HepG2 (cell line): ENCODE data around the gene CACNA2D1.

ENCODE experiments used
- MED1 ChIP-seq: sonication (generic); formaldehyde crosslinking; IDR thresholded peaks from 2 replicates; pipeline ENCODE4 v1.4.0; 2020; ENCODE audit warnings: missing genetic modification reagents
- POLR2A ChIP-seq, 2 experiments: IDR thresholded peaks; 2 replicates each; pipeline ENCODE4 v1.6.1; 2011; ENCODE audit warnings: low read depth in 2 of 2, low read length in 2 of 2, mild to moderate bottlenecking in 1 of 2, moderate library complexity in 1 of 2; ENCODE audit not compliant: insufficient read depth in 1 of 2
- RAD21 ChIP-seq: fragments of 450-650 bp; formaldehyde crosslinking; IDR thresholded peaks from 2 replicates; pipeline ENCODE4 v1.5.0; 2020; ENCODE audit warnings: mild to moderate bottlenecking
- SMC3 ChIP-seq: IDR thresholded peaks from 2 replicates; pipeline ENCODE4 v1.6.1; 2011; ENCODE audit warnings: low read length, improper control_type of control experiment
- ZFYVE20 ChIP-seq: sonication (generic); formaldehyde crosslinking; IDR thresholded peaks from 2 replicates; pipeline ENCODE4 v1.8.0; 2023; ENCODE audit warnings: low read depth, mild to moderate bottlenecking, moderate library complexity, missing genetic modification reagents, borderline replicate concordance
- ZNF318 ChIP-seq: sonication (generic); formaldehyde crosslinking; IDR thresholded peaks from 2 replicates; pipeline ENCODE4 v1.4.0; 2020; ENCODE audit warnings: mild to moderate bottlenecking, missing genetic modification reagents
- ZNF629 ChIP-seq: sonication (generic); formaldehyde crosslinking; conservative IDR thresholded peaks from 2 replicates; pipeline ENCODE4 v1.5.0; 2020; ENCODE audit warnings: missing genetic modification reagents

- TF ChIP-seq ZNF318 (CRISPR knock-in tag) (no peak), ZNF629 (CRISPR knock-in tag) (no peak), POLR2A (IDR thresholded peaks at IDR 0.05; ENCODE audit: insufficient read depth in 1 of 2, low read depth in 2 of 2, low read length in 2 of 2) (no peak), ZFYVE20 (CRISPR knock-in tag) (no peak), RAD21 (CRISPR knock-in tag) (no peak), MED1 (CRISPR knock-in tag) (no peak), SMC3 (no peak)
These were observed 232.2 kb downstream of the CACNA2D1 start for GRCh38 chr7:82211333-82211732.
